ENCODE data around the gene RGS18. TPM values are rescaled to one million over a fixed set of nuclear protein-coding genes. Genes with fewer than 3 reads are reported as not detected.

Gene RGS18
- total and polyA plus RNA-seq, 8 donors = 3.2 to 18.0 (median 4.0) TPM

GRCh38 chr1:192133350-192133926 lies 24.8 kb upstream of the RGS18 start:
- intact Hi-C loops (cut with DNase I) = no loop called here
- DNase-seq (no peak), ATAC-seq (no peak)
- no peaks in the 10 kb centered on the region for H3K9me3 ChIP-seq
- no peak overlapping the region for H3K4me3 ChIP-seq
- no peaks in the 10 kb centered on the region for H3K36me3 ChIP-seq
- no peaks in the 10 kb centered on the region for H3K4me1 ChIP-seq
- no peaks in the 10 kb centered on the region for H3K27me3 ChIP-seq
- no peak overlapping the region for H3K27ac ChIP-seq
- TF ChIP-seq CTCF (IDR thresholded peaks at IDR 0.05) = no peak

- no peak for DNase-seq
- Histone ChIP-seq H3K36me3 (no peaks in the 10 kb centered on the region), H3K4me3 (no peak overlapping the region), H3K27me3 (no peaks in the 10 kb centered on the region), H3K4me1 (no peaks in the 10 kb centered on the region), H3K9me3 (no peaks in the 10 kb centered on the region), H3K27ac (no peak overlapping the region)
- no peak for TF ChIP-seq CTCF (IDR thresholded peaks at IDR 0.05)
- no peak for ATAC-seq
- intact Hi-C loops (cut with DNase I) = no loop called here
Measured at GRCh38 chr1:192140382-192140781, 17.9 kb upstream of the RGS18 start.

GRCh38 chr1:192147221-192147620 lies 11.0 kb upstream of the RGS18 start:
- TF ChIP-seq CTCF (IDR thresholded peaks at IDR 0.05) = no peak
- H3K36me3 ChIP-seq = no peaks in the 10 kb centered on the region
- H3K9me3 ChIP-seq = peaks cover 0 to 2% of the 10 kb centered on the region in 2 donors
- no peak for ATAC-seq
- H3K27ac ChIP-seq = no peak overlapping the region
- no peak overlapping the region for H3K4me3 ChIP-seq
- H3K4me1 ChIP-seq = no peaks in the 10 kb centered on the region
- DNase-seq = no peak
- H3K27me3 ChIP-seq = no peaks in the 10 kb centered on the region
- intact Hi-C loops (cut with DNase I) = no loop called here

- Histone ChIP-seq H3K36me3 (no peaks in the 10 kb centered on the region), H3K4me3 (no peak overlapping the region), H3K27ac (no peak overlapping the region), H3K4me1 (no peaks in the 10 kb centered on the region), H3K9me3 (peaks cover 0 to 2% of the 10 kb centered on the region in 2 donors), H3K27me3 (no peaks in the 10 kb centered on the region)
- intact Hi-C loops (cut with DNase I) = no loop called here
- DNase-seq = no peak
- no peak for ATAC-seq
- TF ChIP-seq CTCF (IDR thresholded peaks at IDR 0.05) = no peak
Measured at GRCh38 chr1:192147696-192148095, 10.6 kb upstream of the RGS18 start.

GRCh38 chr1:192151176-192151575 lies 7.1 kb upstream of the RGS18 start:
- no peaks in the 10 kb centered on the region for H3K9me3 ChIP-seq
- H3K27ac ChIP-seq = no peak overlapping the region
- H3K4me3 ChIP-seq = no peak overlapping the region
- H3K4me1 ChIP-seq = no peaks in the 10 kb centered on the region
- intact Hi-C loops (cut with DNase I) = no loop called here
- no peaks in the 10 kb centered on the region for H3K36me3 ChIP-seq
- ATAC-seq (no peak), DNase-seq (no peak)
- no peak for TF ChIP-seq CTCF (IDR thresholded peaks at IDR 0.05)
- no peaks in the 10 kb centered on the region for H3K27me3 ChIP-seq
